GM10266 (cell line): ENCODE results near the gene COG8.
"Not testable (repeated sequence)": the region's sequence is repeated elsewhere in the genome, so short reads cannot be mapped to it uniquely, and the experiment has no call there.

Source experiments
- DNase-seq: peaks from one replicate; pipeline ENCODE4 v3.0.0; 2012; ENCODE audit errors: extremely low spot score
- TF ChIP-seq, protein P1 (sequence below): IDR thresholded peaks from 2 replicates; pipeline ENCODE4 v1.5.1; 2012; ENCODE audit warnings: mild to moderate bottlenecking, low read depth; ENCODE audit not compliant: control insufficient read depth, insufficient read depth; ENCODE audit errors: missing control alignments

COG8 gene

DNA sequence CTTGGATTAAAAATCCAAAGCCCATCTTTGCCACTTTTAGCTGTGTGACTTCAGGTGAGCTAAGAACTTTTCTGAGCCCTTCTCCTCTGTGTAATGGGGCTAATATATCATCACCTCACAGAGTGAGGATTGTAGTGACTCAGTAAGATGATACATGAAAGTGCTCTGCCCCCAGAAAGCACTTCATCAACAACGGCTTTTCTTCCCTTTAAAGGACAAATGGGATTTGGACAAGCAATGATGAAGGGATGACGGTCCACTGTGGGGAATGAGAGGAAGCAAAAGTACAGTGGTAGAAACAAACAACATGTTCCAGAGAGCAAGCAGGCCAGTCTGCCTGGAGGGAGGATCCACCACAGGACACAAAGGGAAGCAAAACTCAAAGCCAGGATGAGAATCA is 26.5 kb upstream of the COG8 start:
- DNase-seq = no peak
- TF ChIP-seq, protein P1, sequence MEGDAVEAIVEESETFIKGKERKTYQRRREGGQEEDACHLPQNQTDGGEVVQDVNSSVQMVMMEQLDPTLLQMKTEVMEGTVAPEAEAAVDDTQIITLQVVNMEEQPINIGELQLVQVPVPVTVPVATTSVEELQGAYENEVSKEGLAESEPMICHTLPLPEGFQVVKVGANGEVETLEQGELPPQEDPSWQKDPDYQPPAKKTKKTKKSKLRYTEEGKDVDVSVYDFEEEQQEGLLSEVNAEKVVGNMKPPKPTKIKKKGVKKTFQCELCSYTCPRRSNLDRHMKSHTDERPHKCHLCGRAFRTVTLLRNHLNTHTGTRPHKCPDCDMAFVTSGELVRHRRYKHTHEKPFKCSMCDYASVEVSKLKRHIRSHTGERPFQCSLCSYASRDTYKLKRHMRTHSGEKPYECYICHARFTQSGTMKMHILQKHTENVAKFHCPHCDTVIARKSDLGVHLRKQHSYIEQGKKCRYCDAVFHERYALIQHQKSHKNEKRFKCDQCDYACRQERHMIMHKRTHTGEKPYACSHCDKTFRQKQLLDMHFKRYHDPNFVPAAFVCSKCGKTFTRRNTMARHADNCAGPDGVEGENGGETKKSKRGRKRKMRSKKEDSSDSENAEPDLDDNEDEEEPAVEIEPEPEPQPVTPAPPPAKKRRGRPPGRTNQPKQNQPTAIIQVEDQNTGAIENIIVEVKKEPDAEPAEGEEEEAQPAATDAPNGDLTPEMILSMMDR = no peak

DNA sequence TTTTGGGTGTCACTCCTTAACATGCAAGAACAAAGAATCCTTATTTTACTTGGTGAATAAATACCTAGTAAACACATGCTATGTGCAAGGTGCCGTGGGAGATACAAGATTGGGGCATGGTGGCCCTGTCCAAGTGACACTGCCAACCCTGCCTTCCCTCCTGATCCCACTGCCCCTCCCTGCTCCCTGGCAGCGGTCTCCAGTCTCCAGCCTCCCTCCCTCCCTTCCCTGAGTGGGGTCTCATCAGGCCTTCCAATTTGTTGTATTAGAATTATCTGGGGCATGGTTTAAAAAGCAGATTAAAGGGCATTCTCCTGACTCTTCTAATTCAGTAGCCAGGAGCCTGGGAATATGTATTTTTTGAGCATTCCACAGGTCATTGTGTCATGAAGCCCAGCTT is 24.7 kb upstream of the COG8 start:
- TF ChIP-seq, protein P1 = no peak
- no peak for DNase-seq

GRCh38 chr16:69363281-69363717 is 23.9 kb upstream of the COG8 start:
- no peak for DNase-seq
- TF ChIP-seq, protein P1 = no peak

- not testable (repeated sequence) for DNase-seq
Measured at GRCh38 chr16:69360070-69360469, 20.7 kb upstream of the COG8 start.

GRCh38 chr16:69351309-69352027 is 12.1 kb upstream of the COG8 start, which contains the start of gene TMED6:
Gene TMED6, minus strand, starts transcription at chr16:69351786. Its CDS starts 33 bp downstream, at chr16:69351753.
- DNase-seq = no peak
- TF ChIP-seq, protein P1 = no peak

DNA sequence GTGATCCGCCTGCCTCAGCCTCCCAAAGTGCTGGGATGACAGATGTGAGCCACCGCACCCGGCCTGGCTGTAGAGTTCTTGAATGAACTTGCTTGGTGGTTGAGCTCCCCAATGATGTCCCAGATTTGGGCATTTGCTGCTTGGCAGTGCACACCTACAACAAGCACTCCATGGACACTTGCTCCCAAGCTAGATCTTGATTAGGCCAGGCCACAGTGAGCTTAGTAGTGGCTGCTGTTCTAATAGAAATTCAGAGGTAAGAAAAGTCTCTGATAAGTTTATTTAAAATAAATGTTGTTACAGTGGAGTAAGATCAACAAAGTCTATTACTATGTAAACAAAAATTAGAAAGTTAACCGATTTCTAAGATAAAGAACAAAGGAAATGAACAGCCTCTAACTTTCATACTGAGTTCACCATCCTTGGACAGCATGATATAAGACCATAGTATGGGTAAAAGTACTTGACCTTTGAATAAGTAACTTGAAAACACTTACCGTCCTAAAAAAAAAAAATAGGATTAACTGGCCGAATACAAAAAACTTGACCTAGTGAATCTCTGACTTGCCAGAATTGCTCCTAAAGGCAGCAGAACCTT is 11.3 kb upstream of the COG8 start:
- TF ChIP-seq, protein P1 = no peak
- no peak for DNase-seq

DNA sequence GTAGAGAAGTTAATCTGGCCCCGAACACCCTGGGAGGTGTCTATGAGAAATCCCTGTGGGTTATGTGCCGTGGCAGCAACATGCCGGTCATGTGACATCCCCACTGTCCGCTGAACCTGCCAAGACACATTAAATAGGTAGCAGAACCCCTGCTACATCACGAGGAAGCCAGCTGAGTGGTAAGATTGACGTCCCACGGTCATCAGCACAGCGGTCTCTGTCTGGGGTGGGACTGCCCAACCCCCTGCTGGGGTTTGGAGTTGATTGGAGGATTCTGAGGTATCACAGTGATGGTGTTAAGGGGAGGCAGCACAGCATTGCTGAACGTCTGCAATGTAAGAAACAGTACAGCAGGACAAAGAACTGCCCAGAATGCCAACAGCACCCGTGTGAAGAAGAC is 10.2 kb upstream of the COG8 start:
- DNase-seq = no peak

More for the DNA sequence above, 10.2 kb upstream of the COG8 start:
- TF ChIP-seq, protein P1 = no peak
